Measurements from ENCODE around the gene ALKAL2.

DNA sequence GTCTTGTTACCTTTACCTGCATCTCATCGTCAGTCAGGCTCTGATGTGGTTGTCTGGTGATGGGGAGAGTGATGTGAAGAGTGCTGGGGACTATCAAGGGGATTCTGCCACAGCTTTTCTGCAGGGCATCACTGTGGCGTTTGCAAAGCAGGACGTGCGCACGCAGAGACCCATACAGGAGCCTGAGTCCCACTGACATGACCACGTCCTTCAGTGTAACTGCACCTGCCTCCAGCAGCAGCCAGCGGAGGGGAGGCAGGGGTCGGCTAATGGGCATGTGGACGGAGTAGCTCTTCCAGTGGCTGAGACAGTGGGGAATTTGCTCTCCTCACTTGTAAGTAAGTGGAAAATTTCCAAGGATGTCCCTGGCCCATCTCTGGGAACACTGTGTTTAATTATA, 6.5 kb downstream of the ALKAL2 start:
- TF ChIP-seq GATA2 (IDR thresholded peaks at IDR 0.05; ENCODE audit: low read depth, low read length): no peak
- TF ChIP-seq GATA3 (IDR thresholded peaks at IDR 0.05; ENCODE audit: low read depth, low read length): no peak

Measured in SH-SY5Y (cell line).